NCI-H82 (cell line): ENCODE measurements around the gene NPHP4.

Experiments used
- DNase-seq: peaks from one replicate; lab custom pipeline; 2025; lab: John Stamatoyannopoulos, UW

Gene NPHP4

DNA sequence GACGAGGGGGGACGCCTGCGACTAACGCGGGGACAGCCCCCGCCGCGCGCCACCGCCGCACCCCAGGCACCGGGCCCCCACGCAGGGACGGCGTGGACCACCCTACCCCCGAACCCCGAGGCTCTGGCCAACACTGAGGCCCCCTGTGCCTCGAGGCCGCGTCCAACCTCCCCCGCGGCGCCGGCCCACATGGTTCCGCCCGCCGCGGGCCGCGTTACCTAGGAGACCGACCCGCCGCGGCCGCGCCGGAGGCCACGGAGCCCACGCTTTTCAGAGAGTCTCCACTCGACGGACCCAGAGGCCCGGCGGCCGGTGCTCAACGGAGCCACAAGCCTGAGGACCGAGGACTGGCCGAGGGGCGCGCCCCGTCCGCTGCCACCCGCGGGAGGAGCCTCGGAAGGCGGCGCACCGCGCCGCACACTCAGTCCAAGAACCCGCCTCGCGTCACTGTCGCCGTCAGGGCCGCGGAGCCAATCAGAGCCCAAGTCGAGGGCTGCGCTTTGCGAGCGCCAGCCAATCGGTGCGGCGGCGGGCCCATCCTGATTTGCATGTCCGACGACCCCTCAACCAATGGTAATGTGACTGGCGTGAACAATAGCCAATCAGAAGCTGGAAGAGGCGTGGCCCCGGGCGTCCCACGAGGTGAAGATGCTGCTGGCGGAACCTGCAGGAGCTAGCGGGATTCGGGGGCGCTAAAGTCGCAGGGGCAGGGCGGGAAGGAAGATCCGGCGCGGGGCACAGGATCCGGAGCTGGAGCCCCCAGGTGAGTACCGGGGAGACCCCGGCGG, at the start of gene NPHP4:
Gene NPHP4 (minus strand): TSS at position 400 of the 788 bp plus-strand sequence. CDS start 6,136 bp downstream, outside the sequence.
- peak; percentile 100 for DNase-seq

DNA sequence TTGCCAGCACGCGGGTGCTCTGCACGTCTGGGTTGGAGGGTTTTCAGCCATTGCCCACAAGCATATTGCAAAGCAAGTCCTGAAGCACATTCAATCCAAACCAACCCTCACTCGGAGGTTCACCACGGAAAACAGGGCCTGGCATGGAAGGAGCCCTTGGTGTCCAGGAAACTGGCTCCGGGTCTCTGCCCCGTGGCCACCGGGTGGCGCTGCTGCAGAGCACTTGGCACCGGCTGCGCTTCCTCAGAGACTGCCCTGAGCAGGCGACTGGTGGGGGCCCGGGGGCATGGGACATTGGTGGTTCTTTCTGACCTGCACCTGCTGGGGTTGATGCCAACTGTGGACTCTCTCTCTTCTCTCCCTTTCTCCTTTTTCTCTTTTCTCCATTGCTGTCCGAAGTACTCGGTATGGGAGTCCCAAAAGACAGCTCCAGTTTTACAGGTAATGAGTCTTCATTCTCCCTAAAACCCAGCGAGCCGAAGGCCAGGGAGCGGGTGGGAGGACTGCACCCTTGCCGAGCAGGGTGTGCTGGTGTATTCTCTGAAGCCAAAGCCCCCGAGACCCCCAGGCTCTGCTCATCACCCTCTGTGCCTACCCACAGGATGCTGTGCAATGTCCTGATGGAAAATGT, 49.3 kb upstream of the NPHP4 start:
- DNase-seq, result peak; percentile 34

DNA sequence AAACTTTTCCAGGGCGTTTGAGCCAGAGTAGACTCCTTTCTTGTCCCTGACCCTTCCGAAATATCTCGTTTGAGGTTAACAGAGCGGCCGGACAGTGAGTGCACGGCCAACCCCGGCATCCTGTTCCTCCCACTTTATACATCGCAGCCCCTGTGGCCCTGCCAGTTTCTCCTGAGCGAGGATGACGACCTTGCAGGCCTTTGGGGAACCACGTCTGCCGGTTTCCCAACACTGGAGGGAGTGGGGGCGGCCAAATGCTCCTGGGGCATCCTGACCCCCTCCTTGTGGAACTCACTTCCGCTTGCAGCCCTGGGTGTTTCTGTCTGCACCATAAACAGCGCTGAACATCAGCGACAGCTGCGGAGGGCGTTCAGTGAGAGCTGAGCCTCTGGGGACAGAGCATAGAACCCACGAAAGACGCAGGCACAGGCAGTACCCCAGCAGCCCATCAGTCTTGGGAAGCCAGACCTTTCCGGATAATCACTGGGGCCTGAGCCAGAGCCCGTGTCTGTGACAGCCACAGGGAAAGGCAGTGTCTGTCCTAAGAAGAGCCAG, 48.7 kb upstream of the NPHP4 start:
- DNase-seq, result no peak

DNA sequence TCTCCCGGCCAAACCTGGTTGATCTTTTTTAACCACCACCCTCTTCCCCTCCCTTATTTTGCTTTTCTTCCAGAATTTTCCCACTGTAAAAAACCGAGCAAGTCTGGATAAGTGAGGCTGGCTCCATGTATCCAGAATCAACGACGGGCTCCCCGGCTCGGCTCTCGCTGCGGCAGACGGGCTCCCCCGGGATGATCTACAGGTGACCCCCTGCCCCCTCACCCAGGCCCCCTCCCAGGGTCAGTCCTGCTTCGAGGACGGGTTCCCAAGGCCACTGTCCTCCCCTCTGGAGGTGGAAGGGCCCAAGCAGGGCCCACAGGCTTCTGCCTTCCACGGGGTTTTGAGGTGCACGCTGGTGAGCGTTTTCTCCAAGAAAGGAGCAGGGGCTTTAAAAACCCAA, 48.2 kb upstream of the NPHP4 start:
- no peak for DNase-seq

DNA sequence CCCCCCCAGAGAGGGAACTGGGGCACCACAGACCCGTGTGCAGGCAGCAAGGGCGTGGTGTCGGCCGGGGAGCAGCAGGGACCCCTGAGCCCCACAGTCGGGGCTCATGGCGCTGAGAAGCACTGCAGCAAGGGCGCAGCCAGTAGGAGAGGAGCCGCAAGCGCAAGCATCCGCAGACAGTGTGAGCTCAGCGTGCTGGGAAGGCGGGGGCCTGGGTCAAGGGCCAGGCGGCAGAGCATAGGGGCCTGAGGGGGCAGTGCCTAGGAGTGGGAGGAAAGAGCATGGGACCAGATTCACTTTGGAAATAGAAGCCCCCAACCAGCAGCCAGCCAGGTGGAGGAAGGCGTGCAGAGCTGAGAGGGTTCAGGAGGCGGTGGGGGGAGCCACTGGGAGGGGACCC, 46.8 kb upstream of the NPHP4 start:
- no peak for DNase-seq

DNA sequence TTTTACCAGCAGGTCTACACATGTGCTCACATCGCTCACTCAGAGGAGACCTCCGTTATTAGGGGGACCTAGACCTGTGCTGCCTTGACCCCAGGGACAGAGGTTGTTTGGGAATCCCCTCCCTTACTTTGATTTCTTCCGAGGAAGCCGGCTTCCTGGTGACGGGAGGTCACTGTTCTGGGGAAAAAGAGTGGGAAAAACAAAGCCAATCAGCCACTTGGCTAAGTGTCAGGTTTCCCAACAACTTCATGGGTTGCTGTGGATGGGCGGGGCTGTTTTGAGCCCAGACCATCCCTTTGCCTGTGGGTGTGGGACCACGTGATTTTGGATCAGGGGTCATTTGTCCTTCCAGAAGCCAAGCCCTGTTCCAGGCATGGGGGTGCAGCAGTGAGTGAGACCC, 46.4 kb upstream of the NPHP4 start:
- no peak for DNase-seq

DNA sequence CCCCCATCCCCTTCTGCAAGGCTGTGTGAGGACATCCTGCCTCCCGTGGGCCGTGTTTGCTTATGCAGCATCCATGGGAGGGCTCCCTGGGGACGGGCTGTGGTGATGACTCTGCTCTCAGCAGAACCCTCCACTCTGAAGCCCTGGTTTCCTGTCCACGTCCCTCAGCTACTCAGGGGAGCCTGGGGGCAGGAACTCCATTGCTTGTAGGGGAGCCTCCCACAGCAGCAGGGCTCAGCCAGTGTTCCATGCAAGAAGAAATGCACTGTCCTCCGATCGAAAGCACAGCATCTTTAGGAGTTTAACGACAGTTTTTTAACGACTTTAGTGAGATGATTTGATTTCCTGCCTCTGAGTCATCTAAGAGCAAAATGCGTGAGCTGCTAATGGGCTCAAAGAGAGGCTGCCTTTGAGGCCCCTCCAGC, 45.1 kb upstream of the NPHP4 start:
- peak; percentile 22 for DNase-seq

DNA sequence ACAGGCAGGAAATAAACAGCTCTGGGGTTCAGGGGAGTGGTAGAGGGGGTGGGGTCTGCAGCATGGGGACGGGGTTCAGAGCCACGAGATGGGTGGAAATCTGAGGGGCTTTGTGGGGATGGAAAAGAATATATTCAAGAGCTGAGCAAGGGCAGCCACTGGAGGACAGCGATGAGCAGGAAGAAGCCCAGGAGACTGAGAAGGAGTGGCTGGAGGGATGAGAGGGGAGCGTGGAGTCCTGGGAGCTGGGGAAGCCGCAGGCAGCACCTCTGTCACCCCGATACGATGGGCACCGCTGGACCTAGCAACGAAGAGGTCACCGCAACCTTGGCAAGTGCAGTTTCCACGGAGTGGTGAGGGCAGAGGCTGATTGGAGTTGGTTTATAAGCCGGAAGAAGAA, 43.5 kb upstream of the NPHP4 start:
- peak; percentile 45 for DNase-seq

DNA sequence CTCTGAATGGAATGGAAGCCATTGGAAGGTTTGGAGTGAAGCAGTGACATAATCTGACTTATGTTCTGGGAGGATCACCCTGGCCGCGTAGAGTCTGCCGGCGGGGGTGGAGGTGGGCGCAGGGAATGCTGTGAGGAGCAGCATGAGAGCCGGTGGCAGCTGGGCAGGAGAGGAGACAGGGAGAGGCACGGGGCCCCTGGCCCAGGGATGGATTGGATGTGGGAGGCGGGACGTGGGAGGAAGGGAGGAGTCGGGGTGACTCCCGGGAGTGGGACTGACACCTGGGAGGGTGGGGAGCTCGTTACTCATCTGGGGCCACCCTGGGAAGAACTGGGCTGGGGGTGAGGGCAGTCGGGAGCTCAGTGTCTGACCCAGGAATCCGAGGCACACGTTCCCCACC, 43.1 kb upstream of the NPHP4 start:
- peak; percentile 46 for DNase-seq

DNA sequence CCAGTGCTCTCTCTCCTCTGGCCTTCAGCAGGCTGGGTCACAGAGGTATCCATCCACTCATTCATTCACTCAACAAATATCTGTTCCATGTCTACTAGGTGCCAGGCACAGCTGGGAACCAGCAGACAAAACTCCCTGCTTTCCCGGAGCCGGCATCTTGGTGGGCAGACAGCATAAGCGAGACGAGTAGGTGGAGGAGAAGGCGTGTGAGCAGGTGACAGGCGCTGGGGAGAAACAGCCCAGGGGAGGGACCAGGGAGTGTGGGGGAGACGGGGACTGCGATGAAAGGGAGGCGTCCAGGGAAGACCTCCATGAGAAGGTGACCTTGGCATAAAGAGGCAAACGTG, 42.5 kb upstream of the NPHP4 start:
- no peak for DNase-seq

DNA sequence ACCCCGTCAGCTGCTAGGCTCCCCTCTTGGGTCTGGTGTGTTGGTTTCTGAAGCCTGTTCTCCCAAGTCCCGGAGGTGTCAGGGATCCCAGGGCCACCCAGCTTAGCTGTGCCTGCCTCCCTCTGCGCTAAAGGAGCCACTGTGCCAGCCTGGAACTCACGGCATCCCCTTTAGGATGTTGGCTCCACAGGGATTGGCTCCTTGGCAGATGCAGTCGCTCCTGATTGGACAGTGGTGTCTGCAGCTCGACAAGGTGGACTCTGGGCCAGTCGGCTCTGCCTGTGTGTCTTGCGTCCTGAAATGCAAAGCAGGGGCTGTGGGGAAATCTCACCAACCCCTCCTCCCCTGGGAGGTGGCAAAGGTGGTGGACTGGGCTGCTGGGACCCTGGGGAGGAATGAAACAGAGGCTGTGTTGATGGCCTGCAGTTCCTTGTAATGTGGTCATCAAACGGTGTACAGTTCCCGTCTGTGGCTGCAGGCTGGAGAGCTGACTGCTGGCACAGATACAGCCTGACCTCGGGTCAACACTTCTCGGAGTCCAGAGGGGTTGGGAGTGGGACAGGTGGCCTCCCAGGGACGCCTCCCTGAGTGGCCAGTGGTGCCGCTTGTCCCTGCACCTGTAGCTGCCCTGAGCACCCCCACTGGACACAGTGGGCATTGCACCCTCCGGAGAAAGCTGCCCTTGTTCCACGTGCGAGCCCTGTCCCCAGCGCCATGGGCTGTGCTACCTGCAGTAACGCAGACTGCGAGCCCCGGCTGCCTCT, 41.9 kb upstream of the NPHP4 start:
- peak; percentile 74 for DNase-seq

DNA sequence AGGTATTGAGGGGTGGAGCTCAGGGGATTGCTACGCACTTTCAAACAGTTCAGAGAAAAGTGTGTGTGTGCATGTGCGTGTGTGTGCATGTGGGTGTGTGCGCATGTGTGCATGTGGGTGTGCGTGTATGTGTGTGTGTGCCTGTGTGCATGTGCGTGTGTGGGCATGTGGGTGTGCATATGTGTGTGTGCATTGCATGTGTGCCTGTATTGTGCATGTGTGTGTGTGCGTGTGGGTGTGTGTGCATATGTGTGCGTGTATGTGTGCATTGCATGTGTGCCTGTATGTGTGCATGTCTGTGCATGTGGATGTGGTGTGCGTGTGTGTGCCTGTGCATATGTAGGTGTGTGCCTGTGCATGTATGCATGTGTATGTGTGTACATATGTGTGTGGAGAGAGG, 40.9 kb upstream of the NPHP4 start:
- DNase-seq, result no peak

DNA sequence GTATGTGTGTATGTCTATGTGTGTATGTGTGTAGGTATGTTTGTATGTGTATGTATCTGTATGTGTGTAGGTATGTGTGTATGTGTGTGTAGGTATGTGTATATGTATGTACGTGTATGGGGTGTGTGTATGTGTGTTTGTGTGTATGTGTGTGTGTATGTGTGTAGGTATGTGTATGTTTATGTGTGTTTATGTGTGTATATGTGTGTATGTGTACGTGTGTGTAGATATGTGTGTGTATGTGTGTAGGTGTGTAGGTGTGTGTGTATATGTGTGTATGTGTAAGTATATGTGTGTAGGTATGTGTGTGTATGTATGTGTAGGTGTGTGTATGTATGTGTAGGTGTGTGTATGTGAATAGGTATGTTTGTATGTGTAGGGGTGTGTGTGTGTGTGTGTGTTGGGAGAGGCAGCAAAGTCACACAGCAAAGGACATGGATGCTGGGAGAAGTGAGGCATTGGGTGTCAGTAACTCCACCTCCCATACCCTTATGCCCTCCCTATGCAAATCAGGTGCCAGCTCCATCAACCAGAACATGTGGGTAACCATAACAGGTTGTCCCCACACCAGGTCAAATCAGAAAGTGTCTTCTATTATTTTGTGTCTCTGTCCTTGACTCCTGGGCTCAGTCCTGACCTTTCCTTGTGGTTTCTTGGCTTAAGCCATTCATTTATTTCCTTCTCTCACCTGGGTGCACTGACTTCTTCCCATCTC, 38.5 kb upstream of the NPHP4 start:
- no peak for DNase-seq

DNA sequence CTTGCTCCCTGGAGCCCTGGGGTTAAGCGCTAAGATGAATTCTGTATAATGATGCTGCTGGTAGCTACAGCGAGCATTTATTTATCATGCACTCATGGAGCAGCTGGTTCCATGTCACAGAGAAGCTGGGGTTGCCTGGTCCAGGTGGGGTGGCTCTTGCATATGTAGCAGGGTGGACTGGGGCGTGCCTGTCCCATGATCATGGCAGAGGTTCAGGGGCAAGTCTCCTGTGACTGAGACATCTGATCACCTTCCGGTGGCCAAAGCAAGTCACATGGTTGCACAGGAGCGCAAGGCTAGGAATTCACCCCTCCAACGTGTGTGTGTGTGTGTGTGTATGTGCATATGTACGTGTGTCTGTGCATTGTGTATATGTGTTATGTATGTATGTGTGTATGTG, 37.9 kb upstream of the NPHP4 start:
- no peak for DNase-seq

DNA sequence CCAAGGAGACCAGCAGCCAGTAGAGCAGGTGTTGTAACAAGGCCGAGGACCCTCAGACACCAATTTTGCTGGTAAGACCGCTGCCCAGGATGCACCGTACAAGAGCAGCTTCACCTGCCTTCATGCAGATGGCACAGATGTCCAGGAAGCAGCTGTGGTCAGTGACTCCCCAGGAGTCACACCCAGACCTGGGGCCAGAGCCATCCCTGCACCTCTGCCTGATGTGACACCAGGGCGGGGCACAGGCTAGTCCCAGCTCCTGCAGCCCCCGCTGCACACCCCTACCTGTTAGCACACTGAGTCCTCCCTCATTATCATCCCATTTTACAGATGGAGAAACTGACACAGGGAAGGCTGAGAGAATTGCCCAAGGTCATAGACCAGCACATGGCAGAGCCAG, 37.1 kb upstream of the NPHP4 start:
- DNase-seq, result no peak

DNA sequence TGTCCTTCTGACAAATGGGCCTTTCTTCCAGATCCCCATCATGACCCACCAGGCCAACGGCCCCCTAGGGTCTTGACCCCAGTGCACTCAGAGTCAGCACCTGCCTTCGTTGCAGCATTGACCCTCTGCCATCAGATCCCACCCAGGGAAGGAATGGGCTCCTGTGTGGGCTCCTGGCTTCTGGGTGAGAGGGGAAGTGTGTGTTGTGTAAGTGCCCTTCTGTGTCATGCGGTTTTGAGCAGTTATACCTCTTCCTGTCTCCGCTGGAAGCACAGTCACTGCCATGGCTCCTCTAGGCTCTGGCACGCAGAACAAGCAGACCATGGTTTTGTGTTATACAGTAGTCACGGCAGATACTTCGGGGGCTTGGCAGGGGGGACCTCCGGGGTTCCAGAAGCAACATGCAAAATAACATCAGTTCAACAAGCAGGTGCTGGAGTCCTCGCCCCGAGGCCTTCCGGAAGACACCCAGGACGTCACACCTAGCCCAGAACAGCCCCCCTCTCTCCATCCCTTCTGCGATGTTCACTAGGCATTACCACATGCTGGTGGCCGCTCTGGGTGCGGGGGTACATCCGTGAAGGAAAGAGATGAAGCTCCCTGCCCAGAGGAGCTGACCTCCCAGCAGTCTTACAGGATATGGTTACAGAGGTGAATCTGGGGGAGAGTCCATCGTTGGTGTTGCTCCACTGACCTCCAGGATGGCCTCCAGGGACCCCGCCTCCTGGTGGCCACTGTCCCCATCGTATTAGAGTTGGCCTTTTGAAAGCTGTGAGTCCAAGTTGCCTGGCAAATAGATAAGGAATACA, 36.0 kb upstream of the NPHP4 start:
- no peak for DNase-seq

DNA sequence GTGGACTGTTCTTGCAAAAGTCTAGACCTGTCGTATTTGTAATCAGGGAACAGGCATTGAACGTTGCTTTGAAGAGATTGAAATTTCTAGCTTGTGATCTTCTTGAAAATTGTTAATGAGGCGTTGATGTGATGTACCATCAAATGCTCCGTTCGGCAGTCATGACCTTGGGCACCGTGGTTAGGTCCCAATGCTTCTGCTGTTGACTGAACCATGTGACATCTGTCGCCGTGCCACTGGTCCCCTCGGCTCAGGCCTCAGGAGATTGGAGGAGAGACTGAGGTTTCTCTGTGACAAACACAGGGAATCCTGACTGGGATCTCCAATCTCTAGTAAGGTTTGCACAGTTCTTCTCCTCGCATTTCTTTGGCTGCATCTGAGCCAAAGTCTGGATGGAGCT, 35.4 kb upstream of the NPHP4 start:
- DNase-seq, result no peak

DNA sequence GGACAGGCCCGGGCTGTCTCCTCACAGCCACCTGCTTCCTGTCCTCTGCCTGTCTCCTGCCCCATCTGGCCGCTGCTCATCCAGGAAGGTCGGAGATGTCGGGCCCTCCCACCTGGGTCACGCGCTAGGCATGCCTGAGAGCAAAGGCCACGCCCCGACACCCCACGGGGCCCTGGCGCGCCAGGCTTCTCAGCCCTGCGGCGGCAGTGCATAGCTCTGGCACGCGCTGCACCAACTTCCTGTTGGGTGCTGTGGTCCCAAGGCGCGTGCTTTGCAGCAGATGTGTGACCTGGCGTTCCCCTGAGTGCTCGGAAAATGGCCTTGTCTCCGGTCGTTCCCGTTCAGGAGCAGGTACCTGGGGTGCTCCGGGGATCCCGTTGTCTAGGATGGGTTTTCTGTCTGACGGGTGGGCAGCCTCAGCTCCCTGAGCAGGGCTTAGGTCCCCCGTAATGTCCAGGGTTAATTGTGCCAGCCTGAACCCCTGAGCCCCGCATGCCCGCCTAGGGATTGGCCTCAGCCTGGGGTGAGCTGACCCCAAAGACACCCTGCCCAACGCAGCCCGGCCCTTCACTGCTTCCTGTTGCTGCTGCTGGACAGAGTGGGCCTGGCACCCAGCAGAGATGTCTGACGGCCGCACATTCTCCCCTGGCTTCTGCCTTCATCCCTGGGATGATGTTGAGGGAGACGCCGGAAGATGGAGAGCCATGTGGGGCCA, 34.0 kb upstream of the NPHP4 start:
- DNase-seq, result peak; percentile 95

DNA sequence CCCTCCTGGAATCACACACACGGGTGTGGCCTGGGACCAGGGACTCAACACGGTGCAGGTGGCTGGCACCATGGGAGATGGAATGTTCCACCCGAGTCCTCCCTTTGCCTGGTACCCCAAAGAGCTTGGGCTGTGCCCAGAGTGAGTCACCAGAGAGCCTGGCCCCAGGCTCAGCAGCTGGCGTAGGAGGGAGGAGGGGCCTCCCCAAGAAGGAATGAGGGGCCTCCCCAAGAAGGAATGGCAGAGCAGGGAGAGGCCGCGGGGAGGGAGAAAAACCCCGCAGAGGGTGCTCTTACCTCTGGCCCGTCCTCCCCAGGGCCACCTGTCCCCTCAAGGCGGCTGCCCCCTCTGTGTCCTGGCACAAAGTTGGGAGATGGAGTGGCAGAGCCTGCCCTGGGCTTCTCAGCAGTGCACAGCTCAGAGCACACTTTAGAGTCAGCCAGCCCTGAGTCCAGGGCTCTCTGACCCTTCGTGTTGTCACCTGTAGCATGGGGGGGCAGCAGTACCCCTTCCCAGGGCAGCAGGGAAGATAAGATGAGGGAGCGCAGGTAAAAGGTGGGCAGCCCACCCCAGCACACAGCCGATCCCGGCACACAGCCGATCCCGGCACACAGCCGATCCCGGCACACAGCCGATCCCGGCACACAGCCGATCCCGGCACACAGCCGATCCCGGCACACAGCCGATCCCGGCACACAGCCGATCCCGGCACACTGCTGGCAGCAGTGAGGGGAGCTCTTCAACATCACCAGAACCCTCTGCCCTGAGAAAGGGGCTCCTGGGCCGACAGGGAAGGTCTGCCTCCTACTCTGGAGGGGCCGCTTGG, 33.3 kb upstream of the NPHP4 start:
- DNase-seq, result no peak

DNA sequence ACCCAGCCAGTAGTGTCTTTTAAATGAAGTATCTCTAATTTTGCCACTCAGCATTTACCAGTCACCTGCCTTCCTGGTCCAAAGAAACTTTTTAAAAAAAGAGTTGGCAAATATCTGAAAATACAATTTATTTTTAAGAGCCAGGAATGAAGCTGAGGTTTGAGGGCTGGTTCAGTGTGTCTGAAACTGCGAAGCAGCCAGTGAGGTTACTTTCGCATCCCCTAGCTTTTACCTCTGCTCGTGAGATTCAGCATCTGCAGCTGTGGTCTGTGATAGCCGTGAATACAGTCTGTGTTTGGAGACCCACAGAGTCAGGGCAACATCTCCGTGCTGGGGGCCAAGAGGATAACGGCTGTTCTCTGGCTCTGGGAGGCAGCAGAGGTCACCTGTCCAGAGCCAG, 32.2 kb upstream of the NPHP4 start:
- no peak for DNase-seq
